A549 (cell line): ENCODE results near the gene LAIR1.

ENCODE experiments used
- CBX8 ChIP-seq: fragments of 200-600 bp; sonication (generic); IDR thresholded peaks from 2 replicates; pipeline ENCODE4 v1.6.1; 2016
- CTCF ChIP-seq: fragments of >200 bp; sonication (Bioruptor Twin); formaldehyde crosslinking; IDR thresholded peaks from 3 replicates; pipeline ENCODE4 v1.5.1; 2016
- HOXB13 ChIP-seq: fragments of 250-450 bp; sonication (Bioruptor Pico); IDR thresholded peaks from 2 replicates; pipeline ENCODE4 v1.5.0; 2020; ENCODE audit warnings: low read depth, mild to moderate bottlenecking, moderate library complexity
- JUN ChIP-seq, 2 experiments: fragments of >200 bp; sonication (Bioruptor Twin); formaldehyde crosslinking; IDR thresholded peaks; 2 replicates in 1 of 2; 3 replicates in 1 of 2; pipeline ENCODE4 v1.6.1; 2016 to 2017
- MAX ChIP-seq: IDR thresholded peaks from 2 replicates; pipeline ENCODE4 v1.6.1; 2012
- POLR2A ChIP-seq: IDR thresholded peaks from 2 replicates; pipeline ENCODE4 v1.6.1; 2012; ENCODE audit warnings: mild to moderate bottlenecking, low read length
- SMC3 ChIP-seq: fragments of >200 bp; sonication (Bioruptor Twin); formaldehyde crosslinking; IDR thresholded peaks from 3 replicates; pipeline ENCODE4 v1.6.1; 2018; ENCODE audit warnings: inconsistent platforms

GRCh38 chr19:54392105-54392504 is 27.4 kb upstream of the LAIR1 start:
- TF ChIP-seq CTCF (no peak), POLR2A (no peak), CBX8 (no peak), JUN (IDR thresholded peaks at IDR 0.05) (no peak), HOXB13 (CRISPR knock-in tag) (no peak), SMC3 (no peak), MAX (no peak)
